Measurements from ENCODE around the gene NMNAT2. TPM values are rescaled to one million over a fixed set of nuclear protein-coding genes. Genes with fewer than 3 reads are reported as not detected.
"Not testable (repeated sequence)": the region's sequence is repeated elsewhere in the genome, so short reads cannot be mapped to it uniquely, and the experiment has no call there.

NMNAT2 gene
- total RNA-seq, 3 donors from 2014 or later: 0.29 to 2.4 (median 1.6) TPM

DNA sequence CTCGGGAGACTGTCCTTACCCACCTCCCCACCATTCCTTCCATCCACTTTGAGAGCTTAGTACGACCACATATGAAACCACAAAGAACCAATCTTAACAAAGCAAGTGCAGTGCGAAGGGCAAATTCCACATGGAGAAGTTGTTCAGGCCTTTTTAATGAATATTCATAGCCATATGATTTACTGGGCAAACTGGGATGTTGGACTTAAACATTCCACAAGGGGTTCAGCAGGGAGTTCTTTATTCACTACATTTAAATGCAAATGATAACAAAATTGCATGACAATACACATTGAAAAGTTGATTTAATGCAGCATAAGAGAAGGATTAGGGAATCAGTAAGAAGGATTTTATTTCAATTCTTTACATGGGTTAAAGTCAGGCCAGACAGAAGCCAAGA, 14.7 kb downstream of the NMNAT2 start:
- H3K36me3 ChIP-seq: no peaks in the 10 kb centered on the region
- no peak for DNase-seq (ENCODE audit: low spot score in 2 of 2)
- no peak overlapping the region for H3K4me3 ChIP-seq
- intact Hi-C loops (cut with DNase I; ENCODE audit: low total_unique reads): no loop called here
- H3K27me3 ChIP-seq: no peaks in the 10 kb centered on the region
- no peaks in the 10 kb centered on the region for H3K9me3 ChIP-seq
- TF ChIP-seq POLR2AphosphoS5 (IDR thresholded peaks at IDR 0.05) (no peak), POLR2A (IDR thresholded peaks at IDR 0.05) (no peak)
- TF ChIP-seq, protein P1, sequence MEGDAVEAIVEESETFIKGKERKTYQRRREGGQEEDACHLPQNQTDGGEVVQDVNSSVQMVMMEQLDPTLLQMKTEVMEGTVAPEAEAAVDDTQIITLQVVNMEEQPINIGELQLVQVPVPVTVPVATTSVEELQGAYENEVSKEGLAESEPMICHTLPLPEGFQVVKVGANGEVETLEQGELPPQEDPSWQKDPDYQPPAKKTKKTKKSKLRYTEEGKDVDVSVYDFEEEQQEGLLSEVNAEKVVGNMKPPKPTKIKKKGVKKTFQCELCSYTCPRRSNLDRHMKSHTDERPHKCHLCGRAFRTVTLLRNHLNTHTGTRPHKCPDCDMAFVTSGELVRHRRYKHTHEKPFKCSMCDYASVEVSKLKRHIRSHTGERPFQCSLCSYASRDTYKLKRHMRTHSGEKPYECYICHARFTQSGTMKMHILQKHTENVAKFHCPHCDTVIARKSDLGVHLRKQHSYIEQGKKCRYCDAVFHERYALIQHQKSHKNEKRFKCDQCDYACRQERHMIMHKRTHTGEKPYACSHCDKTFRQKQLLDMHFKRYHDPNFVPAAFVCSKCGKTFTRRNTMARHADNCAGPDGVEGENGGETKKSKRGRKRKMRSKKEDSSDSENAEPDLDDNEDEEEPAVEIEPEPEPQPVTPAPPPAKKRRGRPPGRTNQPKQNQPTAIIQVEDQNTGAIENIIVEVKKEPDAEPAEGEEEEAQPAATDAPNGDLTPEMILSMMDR (IDR thresholded peaks at IDR 0.05): no peak
- H3K27ac ChIP-seq: no peak overlapping the region
- no peaks in the 10 kb centered on the region for H3K4me1 ChIP-seq

DNA sequence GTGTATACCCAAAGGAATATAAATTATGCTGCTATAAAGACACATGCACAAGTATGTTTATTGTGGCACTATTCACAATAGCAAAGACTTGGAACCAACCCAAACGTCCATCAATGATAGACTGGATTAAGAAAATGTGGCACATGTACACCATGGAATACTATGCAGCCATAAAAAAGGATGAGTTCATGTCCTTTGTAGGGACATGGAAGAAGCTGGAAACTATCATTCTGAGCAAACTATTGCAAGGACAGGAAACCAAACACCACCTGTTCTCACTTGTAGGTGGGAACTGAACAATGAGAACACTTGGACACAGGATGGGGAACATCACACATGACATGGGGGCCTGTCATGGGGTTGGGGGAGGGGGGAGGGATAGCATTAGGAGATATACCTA, 16.6 kb downstream of the NMNAT2 start:
- H3K27me3 ChIP-seq; H3K4me3 ChIP-seq; H3K9me3 ChIP-seq; H3K4me1 ChIP-seq; DNase-seq (ENCODE audit: low spot score in 2 of 2); intact Hi-C loops (cut with DNase I; ENCODE audit: low total_unique reads); H3K36me3 ChIP-seq; H3K27ac ChIP-seq: not testable (repeated sequence)

DNA sequence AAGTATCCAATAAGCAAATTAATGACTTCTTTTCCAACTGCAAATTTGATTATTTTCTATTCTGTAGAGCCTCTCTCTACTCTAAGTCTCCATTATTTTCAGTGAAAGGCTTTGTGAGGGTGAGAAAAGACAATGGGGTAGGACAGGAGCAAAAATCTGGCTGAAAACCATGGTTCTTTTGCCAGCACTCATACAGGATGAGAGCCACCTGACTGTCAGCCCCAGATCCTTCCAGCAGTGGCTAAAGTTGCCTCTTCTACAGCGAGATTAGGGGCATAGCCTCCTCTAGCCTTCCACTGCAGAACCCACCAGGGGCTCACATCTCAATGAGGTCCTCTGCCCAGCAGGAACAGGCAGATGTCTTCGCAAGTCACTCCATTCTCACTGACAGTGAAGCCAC, 23.7 kb downstream of the NMNAT2 start:
- TF ChIP-seq, protein P1 (IDR thresholded peaks at IDR 0.05): no peak
- TF ChIP-seq POLR2AphosphoS5 (IDR thresholded peaks at IDR 0.05): no peak
- no peak for TF ChIP-seq POLR2A (IDR thresholded peaks at IDR 0.05)
- no peak for DNase-seq (ENCODE audit: low spot score in 2 of 2)

DNA sequence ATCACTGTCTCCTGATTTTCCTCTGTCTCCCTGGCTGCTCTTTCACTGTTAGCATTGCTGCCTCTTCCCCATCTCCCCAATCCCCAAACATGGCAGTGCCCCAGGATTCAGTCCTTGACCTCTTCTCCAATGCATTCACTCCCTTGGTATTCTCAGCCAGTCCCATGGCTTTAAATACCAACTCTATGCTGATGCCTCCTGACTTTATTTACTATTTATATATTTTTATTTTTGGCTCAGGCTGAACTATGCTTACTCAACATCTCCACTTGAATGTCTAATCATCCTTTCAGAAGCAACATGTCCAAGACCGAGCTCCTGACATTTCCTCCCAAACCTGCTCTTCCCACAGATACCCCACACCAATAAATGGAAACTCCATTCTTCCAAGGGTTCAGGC, 26.3 kb downstream of the NMNAT2 start:
- no peak for DNase-seq (ENCODE audit: low spot score in 2 of 2)
- intact Hi-C loops (cut with DNase I; ENCODE audit: low total_unique reads): no loop called here
- TF ChIP-seq POLR2AphosphoS5 (IDR thresholded peaks at IDR 0.05): no peak
- TF ChIP-seq, protein P1 (IDR thresholded peaks at IDR 0.05): no peak
- TF ChIP-seq POLR2A (IDR thresholded peaks at IDR 0.05): no peak

More for the DNA sequence above, 23.7 kb downstream of the NMNAT2 start:
- Histone ChIP-seq H3K36me3 (no peaks in the 10 kb centered on the region), H3K4me3 (no peak overlapping the region), H3K27ac (no peak overlapping the region), H3K27me3 (no peaks in the 10 kb centered on the region), H3K9me3 (no peaks in the 10 kb centered on the region), H3K4me1 (no peaks in the 10 kb centered on the region)
- intact Hi-C loops (cut with DNase I; ENCODE audit: low total_unique reads): no loop called here

DNA sequence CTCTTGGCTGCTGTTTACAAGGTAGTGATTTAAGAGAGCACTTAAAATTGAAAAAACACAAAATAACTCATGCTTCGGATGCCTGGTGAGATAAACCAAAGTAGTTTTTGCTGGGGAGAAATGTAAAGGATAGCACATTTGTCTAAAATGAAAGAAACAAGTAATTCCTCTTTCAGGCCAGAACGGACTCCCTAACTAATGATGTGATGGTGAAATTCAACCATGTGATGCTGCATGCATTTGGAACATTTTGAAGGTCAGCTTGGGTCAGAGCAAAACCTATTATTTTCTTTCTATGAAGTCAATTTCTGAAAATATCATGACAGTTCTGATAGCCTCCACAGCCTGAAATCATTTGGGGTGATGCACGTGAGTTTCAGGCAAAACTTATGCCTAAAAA, 27.6 kb downstream of the NMNAT2 start:
- no peak for DNase-seq (ENCODE audit: low spot score in 2 of 2)
- no peak overlapping the region for H3K4me3 ChIP-seq
- TF ChIP-seq POLR2A (IDR thresholded peaks at IDR 0.05) (no peak), POLR2AphosphoS5 (IDR thresholded peaks at IDR 0.05) (no peak)
- TF ChIP-seq, protein P1 (IDR thresholded peaks at IDR 0.05): no peak
- no peaks in the 10 kb centered on the region for H3K36me3 ChIP-seq
- no peak overlapping the region for H3K27ac ChIP-seq
- H3K9me3 ChIP-seq: no peaks in the 10 kb centered on the region
- intact Hi-C loops (cut with DNase I; ENCODE audit: low total_unique reads): no loop called here
- H3K27me3 ChIP-seq: no peaks in the 10 kb centered on the region
- H3K4me1 ChIP-seq: no peaks in the 10 kb centered on the region

More for the DNA sequence above, 26.3 kb downstream of the NMNAT2 start:
- Histone ChIP-seq H3K9me3 (no peaks in the 10 kb centered on the region), H3K4me1 (no peaks in the 10 kb centered on the region), H3K36me3 (no peaks in the 10 kb centered on the region), H3K27me3 (no peaks in the 10 kb centered on the region), H3K4me3 (no peak overlapping the region), H3K27ac (no peak overlapping the region)

DNA sequence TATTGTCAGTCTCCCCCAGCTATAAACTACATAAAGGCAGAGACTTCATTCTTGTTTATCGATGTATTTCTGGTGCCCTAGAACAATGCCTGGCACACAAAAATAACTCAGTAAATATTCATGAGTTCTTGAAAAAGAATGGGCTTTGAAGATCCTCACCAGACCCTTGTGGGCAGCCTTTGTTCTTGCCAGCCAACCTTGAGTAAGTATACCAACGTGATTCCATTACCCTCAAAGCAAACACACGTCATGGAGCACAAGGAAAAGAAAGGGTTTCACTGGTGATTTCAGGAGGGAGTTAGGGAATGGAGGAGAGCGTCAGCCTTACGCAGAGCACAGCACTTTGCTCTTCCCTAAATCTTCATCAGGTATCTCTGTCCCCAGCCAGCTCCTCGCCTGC, 29.4 kb downstream of the NMNAT2 start:
- H3K27ac ChIP-seq: no peak overlapping the region
- no peak for DNase-seq (ENCODE audit: low spot score in 2 of 2)
- no peak overlapping the region for H3K4me3 ChIP-seq
- no peaks in the 10 kb centered on the region for H3K4me1 ChIP-seq
- no peaks in the 10 kb centered on the region for H3K27me3 ChIP-seq
- TF ChIP-seq POLR2AphosphoS5 (IDR thresholded peaks at IDR 0.05) (no peak), POLR2A (IDR thresholded peaks at IDR 0.05) (no peak)
- TF ChIP-seq, protein P1 (IDR thresholded peaks at IDR 0.05): no peak
- no peaks in the 10 kb centered on the region for H3K36me3 ChIP-seq
- no peaks in the 10 kb centered on the region for H3K9me3 ChIP-seq
- intact Hi-C loops (cut with DNase I; ENCODE audit: low total_unique reads): no loop called here
